PC-9 (cell line): ENCODE results near the gene ZNF311. TPM values are rescaled to one million over a fixed set of nuclear protein-coding genes. Genes with fewer than 3 reads are reported as not detected.

ENCODE experiments used
- Bru-seq: library from RNA; stranded (reverse); fragments of 400-500 nt; gene quantifications from one replicate; lab custom pipeline; 2021; lab: Mats Ljungman, UMichigan
- BruChase-seq, 2 experiments: library from RNA; stranded (reverse); fragments of 400-500 nt; gene quantifications; one replicate each; lab custom pipeline; 2021; lab: Mats Ljungman, UMichigan
- BruUV-seq: library from RNA; stranded (reverse); fragments of 400-500 nt; replicated peaks from 2 replicates; lab custom pipeline; 2021; lab: Mats Ljungman, UMichigan
- CTCF ChIA-PET: fragments of 300-600 bp; sonication (Branson Sonifier 250); formaldehyde crosslinking; loops from one replicate; lab custom pipeline; 2022; ENCODE audit warnings: antibody characterized with exemption; lab: Charles Lee
- POLR2A ChIA-PET: fragments of 300-600 bp; sonication (Branson Sonifier 250); formaldehyde crosslinking; loops from one replicate; lab custom pipeline; 2022; ENCODE audit warnings: antibody characterized with exemption; ENCODE audit not compliant: unreplicated experiment; lab: Charles Lee
- DNase-seq, 2 experiments: peaks; one replicate each; pipeline versions ENCODE4 v3.0.0 to v3.0.0-alpha.2; 2015 to 2022; ENCODE audit warnings: mixed read lengths in 1 of 2
- H2AFZ ChIP-seq: fragments of 200-600 bp; sonication (generic); 2 replicates; pipeline ENCODE4 v1.8.1; 2017; ENCODE audit warnings: antibody characterized with exemption
- H3F3A ChIP-seq: fragments of 200-600 bp; sonication (generic); 2 replicates; pipeline ENCODE4 v1.8.1; 2017; ENCODE audit warnings: antibody characterized with exemption, mild to moderate bottlenecking, low read depth; ENCODE audit not compliant: insufficient read depth
- H3K27ac ChIP-seq: fragments of 200-600 bp; sonication (generic); 2 replicates; pipeline ENCODE4 v1.6.1; 2016; ENCODE audit warnings: mixed run types
- H3K27me3 ChIP-seq: fragments of 200-600 bp; sonication (generic); 2 replicates; pipeline ENCODE4 v1.6.1; 2016; ENCODE audit warnings: low read depth, mixed run types; ENCODE audit not compliant: insufficient read depth
- H3K36me3 ChIP-seq: fragments of 200-600 bp; sonication (generic); 2 replicates; pipeline ENCODE4 v1.6.1; 2016; ENCODE audit warnings: low read depth, mixed run types
- H3K4me1 ChIP-seq: fragments of 200-600 bp; sonication (generic); replicated peaks from 2 replicates; pipeline ENCODE4 v1.6.1; 2016; ENCODE audit warnings: mixed run types; ENCODE audit not compliant: insufficient read depth
- H3K4me2 ChIP-seq: fragments of 200-600 bp; sonication (generic); 2 replicates; pipeline ENCODE4 v1.6.1; 2017; ENCODE audit warnings: mixed run types
- H3K4me3 ChIP-seq: fragments of 200-600 bp; sonication (generic); 2 replicates; pipeline ENCODE4 v1.6.1; 2016; ENCODE audit warnings: mixed run types
- H3K79me2 ChIP-seq: fragments of 200-600 bp; sonication (generic); 2 replicates; pipeline ENCODE4 v1.6.1; 2017; ENCODE audit warnings: low read depth, mixed run types
- H3K9me2 ChIP-seq: fragments of 200-600 bp; sonication (generic); 2 replicates; pipeline ENCODE4 v1.8.1; 2017; ENCODE audit warnings: mild to moderate bottlenecking; ENCODE audit not compliant: insufficient read depth
- H3K9me3 ChIP-seq: fragments of 200-600 bp; sonication (generic); 2 replicates; pipeline ENCODE4 v1.8.1; 2016; ENCODE audit warnings: low read depth; ENCODE audit not compliant: insufficient read depth
- H4K20me1 ChIP-seq: fragments of 200-600 bp; sonication (generic); 2 replicates; pipeline ENCODE4 v1.8.1; 2017; ENCODE audit not compliant: insufficient read depth
- EZH2 ChIP-seq: fragments of 200-600 bp; sonication (generic); IDR thresholded peaks from 2 replicates; pipeline ENCODE4 v1.8.0; 2017; ENCODE audit warnings: antibody characterized with exemption, low read depth
- intact Hi-C: fragments of 100-400 bp; cut with micrococcal nuclease; formaldehyde crosslinking; loops from one replicate; pipeline ENCODE4 v1.10.0; 2022; ENCODE audit not compliant: unreplicated experiment
- long read RNA-seq: library from polyadenylated mRNA; stranded (forward); transcript quantifications from one replicate; pipeline ENCODE4 v2.0.0, GENCODE V29; 2022
- total RNA-seq: library from RNA; stranded (reverse); gene quantifications from 2 replicates; pipeline ENCODE4 v1.2.3, GENCODE V29; 2021
- TF ChIP-seq, protein P1 (sequence below): fragments of 200-600 bp; sonication (generic); conservative IDR thresholded peaks from 2 replicates; pipeline ENCODE4 v1.6.1; 2017; ENCODE audit warnings: mixed run types, antibody characterized with exemption, mild to moderate bottlenecking, moderate library complexity

Gene ZNF311
- total RNA-seq (2.1 TPM in 2 replicates), Bru-seq, nascent RNA (percentile 52 among the genes with signal in this experiment), BruChase-seq, experiment 1, labeled RNA remaining after a 2-hour chase (percentile 48 among the genes with signal in this experiment), BruChase-seq, experiment 2, labeled RNA remaining after a 6-hour chase (percentile 41 among the genes with signal in this experiment)
- long read RNA-seq, partial matches to known transcripts = 1 of 7 reads
- long read RNA-seq, other reads (novel, unspliced or antisense) = 5 of 7 reads

DNA sequence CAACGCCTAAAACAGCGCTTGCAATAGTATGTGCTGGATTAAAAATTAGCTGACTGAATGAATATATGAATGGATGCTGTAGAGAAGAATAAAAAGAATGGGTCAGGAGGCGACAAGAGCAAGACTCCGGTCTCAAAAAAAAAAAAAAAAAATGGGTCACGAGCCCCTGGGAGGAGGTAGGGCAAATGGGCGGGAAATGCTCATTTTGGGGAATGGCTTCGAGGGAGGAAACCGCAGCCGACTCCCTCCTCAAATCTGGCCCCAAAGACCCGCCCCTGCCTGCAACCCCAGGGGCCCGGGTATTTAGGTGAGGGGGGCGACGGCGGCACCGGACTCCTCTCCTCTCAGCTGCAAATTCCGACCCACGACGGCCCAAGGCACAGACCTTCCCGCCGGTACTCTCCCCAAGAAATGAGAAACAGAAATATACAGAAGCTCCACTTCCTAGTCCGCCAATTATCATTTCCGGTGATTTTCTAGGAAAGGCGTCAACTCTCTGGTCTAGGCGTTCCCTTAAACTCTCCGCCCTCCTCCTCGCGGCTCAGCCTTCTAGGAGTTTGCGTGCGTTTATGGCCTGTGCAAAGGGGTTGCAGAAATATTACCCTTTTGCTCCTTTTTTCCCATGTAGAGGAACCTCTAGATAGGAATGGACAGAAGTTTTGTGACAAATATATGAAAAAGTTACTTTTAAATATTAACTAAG, at the start of gene ZNF311:
Gene ZNF311 (minus strand): TSS at position 133 of the 703 bp plus-strand sequence. CDS start 1,361 bp downstream, outside the sequence.
- Histone ChIP-seq H2AFZ (peak within 1 kb of the TSS; percentile 49), H3K27ac (no peak within 1 kb of the TSS), H4K20me1 (no peaks in the 10 kb centered on the region), H3K79me2 (no peaks in the 10 kb centered on the region), H3K27me3 (no peaks in the 10 kb centered on the region), H3K36me3 (no peaks in the 10 kb centered on the region), H3K4me2 (peak within 1 kb of the TSS; percentile 64), H3K4me3 (peak within 1 kb of the TSS; percentile 50), H3F3A (no peaks in the 10 kb centered on the region), H3K9me2 (no peaks in the 10 kb centered on the region; the same call in 1 of the 2 replicates), H3K9me3 (no peaks in the 10 kb centered on the region), H3K4me1 (no peaks in the 10 kb centered on the region)
- intact Hi-C loops = loop anchor here (2.0 kb wide), 1 partner anchor 21 kb away; no protein-coding TSS in a partner anchor
- peak in 1 of 2 experiments; percentile 23 for DNase-seq
- CTCF ChIA-PET = no interaction called here
- BruUV-seq = TSS peak; percentile 90
- POLR2A ChIA-PET = no interaction called here
- no peak for TF ChIP-seq EZH2

DNA sequence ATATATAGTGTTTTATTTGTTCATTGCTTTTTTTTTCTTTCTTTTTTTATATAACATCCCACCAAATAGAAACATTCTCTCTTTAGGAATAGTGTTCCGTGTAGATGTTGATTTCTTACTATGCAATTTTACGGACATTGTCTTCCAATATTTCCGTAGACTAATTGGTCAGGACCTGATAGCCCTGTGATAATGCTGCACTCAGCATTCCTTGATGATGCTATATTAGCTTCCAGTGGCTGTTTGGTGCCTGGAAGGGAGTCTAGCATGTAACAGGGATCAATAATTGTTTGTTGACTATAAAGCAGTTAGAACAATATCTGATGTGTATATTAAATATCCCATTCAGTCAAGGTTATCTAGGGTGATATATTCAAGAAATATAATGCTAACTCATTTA, 46.6 kb upstream of the ZNF311 start:
- H4K20me1 ChIP-seq = no peaks in the 10 kb centered on the region
- H3K27me3 ChIP-seq = peaks cover 33% of the 10 kb centered on the region
- no peaks in the 10 kb centered on the region for H3K36me3 ChIP-seq
- ChIA-PET POLR2A (no interaction called here), CTCF (no interaction called here)
- TF ChIP-seq, protein P1, sequence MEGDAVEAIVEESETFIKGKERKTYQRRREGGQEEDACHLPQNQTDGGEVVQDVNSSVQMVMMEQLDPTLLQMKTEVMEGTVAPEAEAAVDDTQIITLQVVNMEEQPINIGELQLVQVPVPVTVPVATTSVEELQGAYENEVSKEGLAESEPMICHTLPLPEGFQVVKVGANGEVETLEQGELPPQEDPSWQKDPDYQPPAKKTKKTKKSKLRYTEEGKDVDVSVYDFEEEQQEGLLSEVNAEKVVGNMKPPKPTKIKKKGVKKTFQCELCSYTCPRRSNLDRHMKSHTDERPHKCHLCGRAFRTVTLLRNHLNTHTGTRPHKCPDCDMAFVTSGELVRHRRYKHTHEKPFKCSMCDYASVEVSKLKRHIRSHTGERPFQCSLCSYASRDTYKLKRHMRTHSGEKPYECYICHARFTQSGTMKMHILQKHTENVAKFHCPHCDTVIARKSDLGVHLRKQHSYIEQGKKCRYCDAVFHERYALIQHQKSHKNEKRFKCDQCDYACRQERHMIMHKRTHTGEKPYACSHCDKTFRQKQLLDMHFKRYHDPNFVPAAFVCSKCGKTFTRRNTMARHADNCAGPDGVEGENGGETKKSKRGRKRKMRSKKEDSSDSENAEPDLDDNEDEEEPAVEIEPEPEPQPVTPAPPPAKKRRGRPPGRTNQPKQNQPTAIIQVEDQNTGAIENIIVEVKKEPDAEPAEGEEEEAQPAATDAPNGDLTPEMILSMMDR = no peak
- TF ChIP-seq EZH2 = no peak
- intact Hi-C loops = no loop called here
- H3K79me2 ChIP-seq = no peaks in the 10 kb centered on the region
- no peak overlapping the region for H2AFZ ChIP-seq
- no peak overlapping the region for H3K27ac ChIP-seq
- no peaks in the 10 kb centered on the region for H3K4me1 ChIP-seq
- BruUV-seq = no TSS peak
- DNase-seq = no peak
- H3K9me3 ChIP-seq = no peaks in the 10 kb centered on the region
- H3F3A ChIP-seq = no peaks in the 10 kb centered on the region
- H3K4me3 ChIP-seq = no peak overlapping the region
- H3K4me2 ChIP-seq = no peak overlapping the region
- H3K9me2 ChIP-seq = 0 out of 2 replicates have a peak, but pooled peaks cover 3% of the 10 kb centered on the region

DNA sequence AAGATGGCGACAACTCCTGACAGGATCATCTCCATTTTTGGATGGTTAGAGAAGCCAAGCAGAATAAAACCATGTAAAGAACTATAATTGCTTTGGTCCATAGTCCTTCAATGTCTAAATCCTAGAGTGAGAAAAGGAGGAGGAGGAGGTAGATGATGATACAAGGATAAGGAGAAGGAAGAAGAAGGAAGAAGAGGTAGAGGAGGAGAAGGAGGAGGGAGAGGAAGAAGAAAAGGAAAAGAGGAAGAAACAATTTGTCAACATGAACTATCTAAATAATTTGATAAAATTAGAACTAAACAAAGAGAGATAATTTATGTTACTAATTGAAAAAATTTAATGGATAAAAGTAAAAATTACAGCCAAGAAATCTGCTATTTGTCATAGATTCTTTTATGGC, 40.0 kb upstream of the ZNF311 start, which contains the start of gene OR2W1:
Gene OR2W1 (minus strand): TSS at position 101 of the 400 bp plus-strand sequence. CDS start 0 bp downstream, at position 101.
- BruUV-seq = no TSS peak

More for the DNA sequence above, 40.0 kb upstream of the ZNF311 start, which contains the start of gene OR2W1:
- no peaks in the 10 kb centered on the region for H3K79me2 ChIP-seq
- CTCF ChIA-PET = no interaction called here
- no peaks in the 10 kb centered on the region for H3F3A ChIP-seq
- peaks cover 19% of the 10 kb centered on the region for H3K27me3 ChIP-seq
- H2AFZ ChIP-seq = no peak within 1 kb of the TSS
- POLR2A ChIA-PET = no interaction called here
- H3K4me2 ChIP-seq = no peak within 1 kb of the TSS
- H3K4me1 ChIP-seq = no peaks in the 10 kb centered on the region
- H4K20me1 ChIP-seq = no peaks in the 10 kb centered on the region
- TF ChIP-seq, protein P1 = no peak
- TF ChIP-seq EZH2 = no peak
- no peak within 1 kb of the TSS for H3K4me3 ChIP-seq
- no peak within 1 kb of the TSS for H3K27ac ChIP-seq
- intact Hi-C loops = no loop called here
- no peak for DNase-seq
- no peaks in the 10 kb centered on the region for H3K36me3 ChIP-seq
- H3K9me2 ChIP-seq = peaks cover 6% of the 10 kb centered on the region; the same call in 1 of the 2 replicates
- no peaks in the 10 kb centered on the region for H3K9me3 ChIP-seq
